Measurements from ENCODE around the gene RALGPS1. TPM values are rescaled to one million over a fixed set of nuclear protein-coding genes. Genes with fewer than 3 reads are reported as not detected.

Gene RALGPS1
- total and polyA plus RNA-seq, 2 of the 13 experiments (the other 11 are each of a cell fraction or from before 2014, with no cell fraction given), result 3.7 to 6.5 TPM

DNA sequence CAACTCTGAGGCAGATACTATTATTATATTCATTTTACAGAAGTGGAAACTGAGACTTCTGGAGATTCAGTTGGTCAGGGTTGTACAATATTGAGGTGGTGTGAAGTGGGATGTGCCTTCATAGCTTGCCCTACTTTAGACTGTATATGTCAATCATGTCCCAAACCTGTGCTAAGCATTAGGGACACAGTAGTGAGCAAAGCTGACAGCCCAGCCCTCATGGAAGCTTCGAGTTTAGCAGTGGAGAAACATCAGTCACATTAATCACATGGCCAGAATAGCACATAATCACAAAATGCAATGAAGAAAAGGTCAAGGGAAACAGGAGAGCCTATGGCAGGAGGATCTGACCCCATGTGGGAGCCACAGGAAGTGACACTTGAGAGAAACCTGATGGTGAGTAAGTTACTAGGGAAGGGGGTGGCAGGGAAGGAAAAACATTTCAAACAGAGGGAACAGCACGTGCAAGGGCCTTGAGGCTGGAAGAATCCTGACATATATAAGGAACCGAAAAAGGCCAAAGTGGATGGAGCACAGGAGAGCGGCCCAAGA is 20.5 kb upstream of the RALGPS1 start:
- no peak overlapping the region for H2AFZ ChIP-seq (ENCODE audit: low read length)
- in situ Hi-C loops (cut with HindIII; ENCODE audit: extremely low pct_ligation_motif_present, low pct_unique_long_range_greater_than_20kb) (no loop called here), intact Hi-C loops (cut with micrococcal nuclease; ENCODE audit: unreplicated experiment) (no loop called here)
- no peak overlapping the region for H3K4me2 ChIP-seq (ENCODE audit: low read depth, low read length)
- no peaks in the 10 kb centered on the region for H3K9me3 ChIP-seq (ENCODE audit: low read length)
- WGBS (ENCODE audit: low lambda C conversion rate), result 55% methylated on average over 4 of the region's 4 CpGs
- FAIRE-seq, result no peak
- H3K79me2 ChIP-seq (ENCODE audit: insufficient read depth, low read length), result no peaks in the 10 kb centered on the region
- no peak for ATAC-seq
- ChIA-PET POLR2A (no interaction called here), CTCF (ENCODE audit: low intra/inter-chr PET ratio, low total read pairs) (interaction anchor here (1.4 kb wide), 1 partner anchor 305 kb away, joined by 7 read pairs; no protein-coding TSS in a partner anchor)
- H3K4me3 ChIP-seq (replicated peaks in 1 of 3; ENCODE audit: insufficient read depth in 1 of 3, low read depth in 2 of 3, low read length in 3 of 3), result no peak overlapping the region
- H4K20me1 ChIP-seq (ENCODE audit: insufficient read depth, low read length), result no peaks in the 10 kb centered on the region
- no peak overlapping the region for H3K9ac ChIP-seq (ENCODE audit: insufficient read depth, low read depth, low read length)
- no peaks in the 10 kb centered on the region for H3K27me3 ChIP-seq (ENCODE audit: control insufficient read depth in 1 of 2, insufficient read depth in 2 of 2, low read length in 2 of 2)
- BruUV-seq (replicated peaks), result no TSS peak
- H3K4me1 ChIP-seq (ENCODE audit: insufficient read depth, low read length), result peaks cover 4% of the 10 kb centered on the region; the same call in 1 of the 2 replicates
- no peaks in the 10 kb centered on the region for H3K36me3 ChIP-seq (replicated peaks in 1 of 2; ENCODE audit: control insufficient read depth in 1 of 2, insufficient read depth in 2 of 2, low read length in 2 of 2)
- H3K27ac ChIP-seq (ENCODE audit: extremely low read length, insufficient read depth, low read length), result no peak overlapping the region
- no peak for DNase-seq (ENCODE audit: low spot score)
- no peak for TF ChIP-seq ZBTB38 (CRISPR knock-in tag; IDR thresholded peaks at IDR 0.05)
- TF ChIP-seq, protein P1, sequence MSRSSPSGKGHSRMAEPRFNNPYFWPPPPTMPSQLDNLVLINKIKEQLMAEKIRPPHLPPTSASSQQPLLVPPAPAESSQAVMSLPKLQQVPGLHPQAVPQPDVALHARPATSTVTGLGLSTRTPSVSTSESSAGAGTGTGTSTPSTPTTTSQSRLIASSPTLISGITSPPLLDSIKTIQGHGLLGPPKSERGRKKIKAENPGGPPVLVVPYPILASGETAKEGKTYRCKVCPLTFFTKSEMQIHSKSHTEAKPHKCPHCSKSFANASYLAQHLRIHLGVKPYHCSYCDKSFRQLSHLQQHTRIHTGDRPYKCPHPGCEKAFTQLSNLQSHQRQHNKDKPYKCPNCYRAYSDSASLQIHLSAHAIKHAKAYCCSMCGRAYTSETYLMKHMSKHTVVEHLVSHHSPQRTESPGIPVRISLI (CRISPR knock-in tag; IDR thresholded peaks at IDR 0.05; ENCODE audit: borderline replicate concordance), result no peak
- TF ChIP-seq HOXA7 (CRISPR knock-in tag; IDR thresholded peaks at IDR 0.05), result no peak
- no peak for TF ChIP-seq ZNF569 (CRISPR knock-in tag; IDR thresholded peaks at IDR 0.05; ENCODE audit: borderline replicate concordance)
- TF ChIP-seq KMT2B (CRISPR knock-in tag; IDR thresholded peaks at IDR 0.05), result no peak
- TF ChIP-seq ARID5B (CRISPR knock-in tag; IDR thresholded peaks at IDR 0.05), result no peak
- no peak for TF ChIP-seq SNAPC5 (CRISPR knock-in tag; IDR thresholded peaks at IDR 0.05; ENCODE audit: borderline replicate concordance)
- no peak for TF ChIP-seq ZNF550 (CRISPR knock-in tag; IDR thresholded peaks at IDR 0.05; ENCODE audit: borderline replicate concordance)
- no peak for TF ChIP-seq KIAA2018 (CRISPR knock-in tag; IDR thresholded peaks at IDR 0.05; ENCODE audit: borderline replicate concordance)

Measured in HepG2 (cell line).